ENCODE data around the gene SHOC2. TPM values are rescaled to one million over a fixed set of nuclear protein-coding genes. Genes with fewer than 3 reads are reported as not detected.
A peak's percentile ranks its signal among the peaks of the same experiment; 100 is the strongest.

Gene SHOC2
- total and polyA plus RNA-seq, 8 donors, result 30.5 to 61.6 (median 36.5) TPM

GRCh38 chr10:110923856-110924493 is 4.6 kb downstream of the SHOC2 start:
- Histone ChIP-seq H3K4me1 (peaks cover 0 to 50% of the 10 kb centered on the region in 2 donors), H3K9me3 (no peaks in the 10 kb centered on the region), H3K4me3 (no peak overlapping the region), H3K27ac (no peak overlapping the region), H3K27me3 (no peaks in the 10 kb centered on the region), H3K36me3 (no peaks in the 10 kb centered on the region)
- DNase-seq (no peak), ATAC-seq (no peak)
- intact Hi-C loops (cut with DNase I), result no loop called here
- TF ChIP-seq, protein P1, sequence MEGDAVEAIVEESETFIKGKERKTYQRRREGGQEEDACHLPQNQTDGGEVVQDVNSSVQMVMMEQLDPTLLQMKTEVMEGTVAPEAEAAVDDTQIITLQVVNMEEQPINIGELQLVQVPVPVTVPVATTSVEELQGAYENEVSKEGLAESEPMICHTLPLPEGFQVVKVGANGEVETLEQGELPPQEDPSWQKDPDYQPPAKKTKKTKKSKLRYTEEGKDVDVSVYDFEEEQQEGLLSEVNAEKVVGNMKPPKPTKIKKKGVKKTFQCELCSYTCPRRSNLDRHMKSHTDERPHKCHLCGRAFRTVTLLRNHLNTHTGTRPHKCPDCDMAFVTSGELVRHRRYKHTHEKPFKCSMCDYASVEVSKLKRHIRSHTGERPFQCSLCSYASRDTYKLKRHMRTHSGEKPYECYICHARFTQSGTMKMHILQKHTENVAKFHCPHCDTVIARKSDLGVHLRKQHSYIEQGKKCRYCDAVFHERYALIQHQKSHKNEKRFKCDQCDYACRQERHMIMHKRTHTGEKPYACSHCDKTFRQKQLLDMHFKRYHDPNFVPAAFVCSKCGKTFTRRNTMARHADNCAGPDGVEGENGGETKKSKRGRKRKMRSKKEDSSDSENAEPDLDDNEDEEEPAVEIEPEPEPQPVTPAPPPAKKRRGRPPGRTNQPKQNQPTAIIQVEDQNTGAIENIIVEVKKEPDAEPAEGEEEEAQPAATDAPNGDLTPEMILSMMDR (IDR thresholded peaks at IDR 0.05), result no peak

DNA sequence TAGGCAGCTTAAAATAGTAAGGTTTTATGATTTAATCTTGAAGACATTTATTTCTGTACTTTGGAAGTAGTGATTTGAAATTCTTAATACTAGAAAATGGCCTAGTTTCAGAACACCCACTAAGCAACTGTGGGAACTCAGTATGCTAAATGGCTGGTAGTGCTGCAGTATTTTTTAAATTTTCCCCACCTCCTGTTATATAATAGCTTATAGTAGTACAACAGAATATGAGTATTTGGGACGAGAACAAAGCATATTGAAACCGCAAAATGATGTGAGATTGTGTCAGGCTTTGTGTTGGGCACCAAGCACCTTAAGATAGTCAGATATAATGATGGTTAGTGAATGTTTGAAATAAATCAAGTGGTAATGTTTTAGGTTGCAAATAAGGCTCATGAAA is 8.1 kb downstream of the SHOC2 start:
- TF ChIP-seq, protein P1 (IDR thresholded peaks at IDR 0.05), result no peak
- H3K4me3 ChIP-seq, result no peak overlapping the region
- no peaks in the 10 kb centered on the region for H3K9me3 ChIP-seq
- no peaks in the 10 kb centered on the region for H3K27me3 ChIP-seq
- intact Hi-C loops (cut with DNase I), result no loop called here
- H3K36me3 ChIP-seq, result no peaks in the 10 kb centered on the region
- H3K4me1 ChIP-seq, result peaks cover 6 to 56% of the 10 kb centered on the region in 2 donors
- DNase-seq (no peak), ATAC-seq (no peak)
- no peak overlapping the region for H3K27ac ChIP-seq

GRCh38 chr10:110931769-110932381 is 12.5 kb downstream of the SHOC2 start:
- TF ChIP-seq, protein P1 (IDR thresholded peaks at IDR 0.05), result no peak
- Histone ChIP-seq H3K4me1 (peaks cover 6 to 32% of the 10 kb centered on the region in 2 donors), H3K36me3 (no peaks in the 10 kb centered on the region), H3K27me3 (no peaks in the 10 kb centered on the region), H3K4me3 (no peak overlapping the region), H3K9me3 (no peaks in the 10 kb centered on the region), H3K27ac (peak overlapping the region in 1 of 2 donors; percentile 2)
- DNase-seq (no peak), ATAC-seq (peak; percentile 77)
- intact Hi-C loops (cut with DNase I), result no loop called here

DNA sequence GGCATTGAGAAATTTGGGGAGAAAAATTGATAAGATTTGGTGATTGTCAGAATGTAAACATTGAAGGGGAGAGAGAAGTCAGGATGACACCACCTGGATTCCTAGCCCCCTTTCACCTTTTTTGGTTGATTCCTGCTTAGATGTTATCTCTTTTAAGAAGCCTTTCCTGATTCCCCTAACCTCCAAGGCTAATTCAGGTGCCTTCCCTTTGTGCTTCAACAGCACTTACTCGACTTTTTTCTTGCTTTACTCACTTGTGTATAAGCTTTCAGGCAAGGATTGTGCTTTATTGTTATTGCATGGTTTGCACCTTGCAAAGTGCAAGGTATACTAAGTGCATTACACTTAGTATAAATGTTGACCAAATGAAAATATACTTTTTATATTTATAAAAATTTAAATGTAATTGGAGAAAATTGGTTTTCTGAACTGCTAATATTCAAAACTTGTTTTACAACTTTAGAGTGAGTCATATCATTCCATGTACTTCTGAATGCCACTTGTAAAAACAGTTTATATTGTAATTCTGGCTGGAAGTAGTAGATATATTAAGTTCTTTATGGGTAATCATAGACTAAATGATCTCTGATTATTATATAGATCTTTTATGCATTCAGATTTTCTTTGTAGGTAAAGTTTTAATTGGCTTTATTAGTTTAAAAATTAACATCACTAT is 13.2 kb downstream of the SHOC2 start:
- Histone ChIP-seq H3K4me3 (no peak overlapping the region), H3K27me3 (no peaks in the 10 kb centered on the region), H3K9me3 (no peaks in the 10 kb centered on the region), H3K4me1 (peaks cover 6 to 29% of the 10 kb centered on the region in 2 donors), H3K36me3 (peaks cover 0 to 4% of the 10 kb centered on the region in 2 donors), H3K27ac (peak overlapping the region in 1 of 2 donors; percentile 2)
- TF ChIP-seq, protein P1 (IDR thresholded peaks at IDR 0.05), result no peak
- ATAC-seq, result peak; percentile 69
- intact Hi-C loops (cut with DNase I), result no loop called here
- DNase-seq, result no peak

DNA sequence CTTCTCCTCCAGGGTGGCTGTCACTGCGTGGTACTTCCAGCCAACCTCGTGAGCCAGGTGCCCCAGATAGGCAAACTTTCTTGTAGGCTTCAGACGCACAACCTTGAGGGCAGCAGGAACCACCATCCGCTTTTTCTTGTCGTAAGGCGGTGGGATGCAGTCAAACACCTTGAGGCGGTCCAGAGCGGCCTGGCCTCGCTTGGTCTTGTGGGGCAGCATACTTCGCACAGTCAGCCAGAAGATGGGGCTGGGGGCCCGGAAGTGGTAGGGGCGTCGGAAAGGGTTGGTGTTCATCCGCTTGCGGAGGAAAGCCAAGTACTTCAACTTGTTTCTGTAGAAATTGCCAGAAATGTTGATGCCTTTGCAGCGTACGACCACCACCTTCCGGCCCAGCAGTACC is 17.4 kb downstream of the SHOC2 start:
- H3K4me3 ChIP-seq, result no peak overlapping the region
- peaks cover 0 to 4% of the 10 kb centered on the region in 2 donors for H3K36me3 ChIP-seq
- ATAC-seq, result no peak
- H3K27me3 ChIP-seq, result no peaks in the 10 kb centered on the region
- intact Hi-C loops (cut with DNase I), result no loop called here
- TF ChIP-seq, protein P1 (IDR thresholded peaks at IDR 0.05), result no peak
- H3K9me3 ChIP-seq, result no peaks in the 10 kb centered on the region
- peaks cover 0 to 17% of the 10 kb centered on the region in 2 donors for H3K4me1 ChIP-seq
- DNase-seq, result no peak
- H3K27ac ChIP-seq, result no peak overlapping the region
